HG03575 (cell line): ENCODE data around the gene TRIM36.

Experiments used
- ATAC-seq: cut with Tn5 transposase; IDR thresholded peaks from one replicate; pipeline ENCODE4 v1.9.1; 2021; ENCODE audit not compliant: unreplicated experiment, insufficient number of reproducible peaks, low FRiP score; ENCODE audit errors: extremely low read depth

TRIM36 gene

GRCh38 chr5:115168829-115169486 lies 750 bp downstream of the TRIM36 start:
- no peak for ATAC-seq

GRCh38 chr5:115166744-115167393 lies 2.8 kb downstream of the TRIM36 start:
- no peak for ATAC-seq

DNA sequence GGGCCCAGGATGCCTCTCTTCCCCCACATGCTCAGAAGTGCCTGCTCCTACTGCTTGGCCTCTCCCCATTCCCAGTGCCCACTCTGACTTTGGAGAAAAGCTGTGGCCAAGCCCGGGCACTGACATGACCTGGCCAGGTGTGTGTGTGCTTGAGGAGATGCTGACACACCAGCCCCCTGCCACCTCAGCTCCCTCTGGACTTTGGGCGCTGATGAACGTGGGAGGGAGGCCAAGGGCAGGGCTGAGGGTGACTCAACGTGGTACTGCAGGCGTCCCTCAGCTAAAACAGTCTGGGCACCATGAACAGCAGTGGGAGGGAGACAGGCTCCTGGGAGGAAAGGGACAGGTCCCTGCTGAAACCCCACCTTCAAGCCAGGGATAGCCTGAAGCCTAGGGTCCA lies 3.9 kb downstream of the TRIM36 start:
- ATAC-seq: no peak

DNA sequence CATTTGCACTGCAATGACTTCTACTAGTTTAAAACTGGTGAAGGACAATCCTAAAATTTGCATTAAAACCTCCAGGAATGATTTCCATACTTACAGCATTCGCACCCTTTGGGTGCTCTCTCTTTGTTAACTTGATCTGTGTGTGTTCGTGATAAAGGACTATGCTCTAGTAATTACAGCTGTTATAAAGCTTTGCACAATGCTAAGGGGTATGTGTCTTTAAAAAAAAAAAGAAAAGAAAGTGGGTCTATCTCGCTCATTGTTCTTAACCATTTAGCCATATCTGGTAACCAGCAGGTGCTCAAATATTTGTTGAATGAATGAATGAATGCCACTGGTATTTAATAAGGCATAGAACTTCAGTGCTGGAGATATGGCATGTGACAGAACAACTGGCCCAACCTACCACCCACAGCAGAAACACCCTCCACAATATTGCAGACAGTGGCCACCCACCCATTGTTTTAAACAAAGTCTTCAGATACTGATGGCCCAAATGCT lies 8.7 kb downstream of the TRIM36 start:
- ATAC-seq: no peak

DNA sequence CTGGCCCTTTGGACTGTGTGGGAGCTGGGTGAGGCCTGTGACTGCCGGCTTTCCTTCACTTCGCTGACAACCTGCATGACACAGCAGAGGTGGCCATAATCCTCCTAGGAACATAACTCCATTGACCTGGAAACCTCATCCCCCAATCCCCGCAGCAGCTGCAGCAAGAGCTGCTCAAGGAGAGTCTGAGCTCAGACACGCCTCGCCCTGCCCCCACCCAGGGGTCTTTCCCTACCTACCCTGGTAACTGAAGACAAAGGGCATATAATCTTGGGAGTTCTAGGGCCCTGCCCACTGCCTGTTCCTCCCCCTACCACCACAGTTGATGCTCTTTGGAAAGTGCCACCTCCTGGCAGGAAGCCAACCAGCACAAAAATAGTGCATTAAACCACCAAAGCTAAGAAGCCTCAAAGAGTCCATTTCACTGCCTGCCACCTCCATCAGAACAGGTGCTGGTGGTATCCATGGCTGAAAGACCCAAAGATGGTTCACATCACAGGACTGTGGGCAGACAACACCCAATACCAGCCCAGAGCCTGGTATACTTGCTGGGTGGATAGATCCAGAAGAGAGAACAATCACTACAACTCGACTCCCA lies 18.4 kb downstream of the TRIM36 start:
- ATAC-seq: no peak

- ATAC-seq: no peak
Observed at GRCh38 chr5:115150512-115150911, 19.2 kb downstream of the TRIM36 start.

DNA sequence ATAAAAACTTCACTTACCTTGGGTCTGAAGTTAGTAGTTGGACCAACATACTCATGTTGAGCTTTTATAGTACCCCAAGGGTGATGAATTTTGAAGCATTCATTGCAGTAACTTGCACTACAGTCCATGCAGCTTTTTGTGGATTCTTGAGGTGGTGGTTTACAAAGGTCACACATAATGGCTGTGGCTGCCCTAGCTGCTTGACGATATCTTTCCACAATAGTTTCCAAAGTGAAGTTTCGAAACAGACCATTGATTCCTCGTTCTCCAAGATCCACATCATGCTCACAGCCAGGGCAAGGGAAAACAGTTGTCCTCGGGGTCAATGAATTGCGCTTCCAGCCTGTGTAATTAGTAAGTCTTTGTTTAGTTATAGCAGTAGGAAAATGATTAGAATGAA lies 22.7 kb downstream of the TRIM36 start:
- no peak for ATAC-seq

DNA sequence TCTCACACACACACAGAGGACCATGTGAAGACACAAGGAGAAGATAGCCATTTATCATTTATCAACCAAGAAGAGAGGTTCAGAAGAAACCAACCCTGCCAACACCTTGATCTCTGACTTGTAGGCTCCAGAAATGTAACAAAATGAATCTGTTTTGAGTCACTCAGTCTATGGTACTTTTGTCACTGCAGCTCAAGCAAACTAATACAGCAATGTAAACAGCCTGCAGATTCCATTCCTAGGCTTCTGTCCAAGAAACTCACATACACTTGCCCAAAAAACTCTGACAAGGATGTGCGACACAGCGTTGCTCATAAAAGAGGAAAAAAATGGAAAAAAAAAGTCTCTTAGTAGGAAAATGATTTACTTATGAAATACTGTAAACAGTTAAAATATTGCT lies 33.4 kb downstream of the TRIM36 start:
- ATAC-seq: no peak

- ATAC-seq: no peak
Observed at GRCh38 chr5:115132465-115132864, 37.2 kb downstream of the TRIM36 start.

GRCh38 chr5:115126303-115126702 lies 43.4 kb downstream of the TRIM36 start:
- no peak for ATAC-seq

DNA sequence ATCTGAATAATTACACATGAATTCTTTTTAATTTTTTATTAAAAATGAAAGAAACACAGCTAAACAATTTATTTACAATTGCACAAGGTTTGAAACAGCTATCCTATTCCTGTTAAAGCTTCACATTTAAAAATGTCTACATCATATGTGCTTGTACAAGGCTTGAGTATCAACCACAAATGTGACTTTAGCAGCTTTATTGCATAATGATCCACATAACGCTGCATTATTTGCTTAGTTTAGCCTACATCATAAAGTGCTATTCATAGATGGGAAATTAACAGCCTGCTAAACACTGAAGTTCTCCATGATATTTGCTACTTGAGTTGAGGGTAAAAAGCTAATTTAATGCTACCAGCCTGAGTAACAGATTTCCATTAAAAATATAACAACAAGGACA lies 45.0 kb downstream of the TRIM36 start:
- no peak for ATAC-seq

DNA sequence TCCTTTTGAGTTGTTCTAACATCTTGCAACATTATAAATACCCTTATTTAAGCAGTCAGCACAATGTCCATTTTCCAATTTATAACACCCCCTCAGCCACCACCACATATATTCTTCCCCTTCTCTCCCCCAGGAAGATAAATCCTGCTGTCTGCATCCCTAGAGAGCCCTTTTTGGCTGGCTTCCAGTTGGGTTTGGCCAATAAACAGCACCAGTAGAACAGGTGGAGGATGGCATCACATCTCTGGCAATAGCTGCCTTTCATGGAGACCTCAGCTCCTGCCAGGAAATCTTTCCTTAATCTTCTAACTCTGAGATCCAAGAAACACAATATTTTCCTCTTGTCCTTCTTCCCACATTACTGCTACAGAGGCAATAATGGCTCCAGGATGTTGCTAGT lies 53.7 kb downstream of the TRIM36 start:
- no peak for ATAC-seq

DNA sequence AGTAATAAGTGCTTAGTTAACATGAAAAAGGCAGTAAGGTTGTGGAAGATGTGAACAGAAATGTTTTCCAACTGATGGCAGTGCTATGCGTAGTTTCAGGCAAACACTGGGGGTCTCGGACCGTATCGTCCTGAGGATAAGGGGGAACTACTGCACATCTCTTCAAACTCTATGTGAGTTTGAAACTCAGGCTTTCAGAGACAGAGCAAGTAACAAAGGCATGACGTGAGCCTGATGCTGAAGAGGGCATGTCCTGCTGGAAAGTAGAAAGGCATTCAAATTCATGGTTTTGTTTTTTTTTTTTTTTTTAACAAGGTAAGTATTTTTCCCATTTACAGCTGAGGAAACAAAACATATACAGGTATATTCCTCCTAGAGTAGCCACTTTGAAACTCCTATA lies 59.9 kb downstream of the TRIM36 start:
- no peak for ATAC-seq

- no peak for ATAC-seq
Observed at GRCh38 chr5:115109356-115109755, 60.4 kb downstream of the TRIM36 start.

DNA sequence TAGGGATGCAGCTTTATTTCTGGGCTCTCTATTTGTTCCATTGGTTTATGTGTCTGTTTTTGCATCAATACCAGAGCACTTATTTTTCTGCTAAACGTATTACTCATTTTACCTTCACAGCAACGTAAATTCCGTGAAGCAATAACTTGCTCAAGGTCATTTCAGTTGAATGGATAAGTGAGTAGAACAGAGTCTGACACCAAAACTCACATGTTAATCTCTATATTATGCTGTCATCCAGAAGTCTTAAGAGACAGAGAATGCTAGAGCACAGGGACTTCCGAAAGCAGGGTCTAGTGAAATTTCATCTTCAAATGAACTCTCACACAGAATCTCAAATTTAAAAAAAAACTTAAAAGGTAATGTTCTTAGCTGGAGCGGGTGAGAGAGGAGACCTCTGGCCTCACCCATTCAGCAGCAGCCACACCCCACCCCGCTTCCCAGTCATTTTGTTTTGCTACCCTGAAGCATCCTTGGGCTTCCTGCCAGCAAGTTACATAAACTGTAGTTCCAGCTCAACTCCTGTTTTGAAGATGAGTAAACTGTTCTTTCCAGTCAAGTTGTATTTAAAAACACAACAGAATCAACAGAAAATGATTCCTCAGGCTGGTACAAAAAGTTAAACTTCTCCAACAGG lies 69.3 kb downstream of the TRIM36 start:
- ATAC-seq: no peak

DNA sequence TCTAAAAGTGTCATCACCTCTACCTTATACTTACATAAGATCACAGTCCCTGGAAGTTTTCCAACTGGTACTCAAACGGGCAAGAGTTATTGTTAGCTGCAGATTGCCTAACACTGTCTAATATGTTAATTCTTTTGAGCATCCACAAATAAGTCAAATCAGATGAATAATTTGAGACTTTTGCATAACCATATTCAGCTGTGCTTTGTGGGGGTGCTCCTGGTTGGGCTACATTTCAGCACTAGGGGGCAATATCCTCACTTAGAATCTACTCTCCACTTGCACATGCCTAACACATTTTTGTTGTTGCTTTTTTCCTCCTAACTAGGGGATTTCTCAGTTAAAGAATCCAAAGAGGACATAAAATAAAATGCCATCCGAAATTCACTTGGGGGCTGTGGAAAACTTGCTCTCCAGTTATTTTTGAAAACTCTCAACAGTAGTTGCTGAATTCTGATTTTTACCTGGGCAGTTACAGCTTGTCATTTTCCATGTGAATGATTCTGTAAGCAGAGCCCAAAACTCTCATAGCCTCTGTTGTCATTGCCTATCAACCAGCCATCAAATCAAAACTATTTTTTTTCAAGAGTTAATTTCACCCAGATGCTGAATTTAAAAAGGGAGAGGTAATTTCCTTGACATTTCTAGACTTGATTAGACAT lies 71.5 kb downstream of the TRIM36 start:
- ATAC-seq: peak; percentile 65

- ATAC-seq: no peak
Observed at GRCh38 chr5:115097236-115097635, 72.5 kb downstream of the TRIM36 start.

- ATAC-seq: no peak
Observed at GRCh38 chr5:115096034-115096769, 73.5 kb downstream of the TRIM36 start.

- no peak for ATAC-seq
Observed at GRCh38 chr5:115087951-115088350, 81.8 kb downstream of the TRIM36 start.
